ENCODE results near the gene PLEKHG4.

DNA sequence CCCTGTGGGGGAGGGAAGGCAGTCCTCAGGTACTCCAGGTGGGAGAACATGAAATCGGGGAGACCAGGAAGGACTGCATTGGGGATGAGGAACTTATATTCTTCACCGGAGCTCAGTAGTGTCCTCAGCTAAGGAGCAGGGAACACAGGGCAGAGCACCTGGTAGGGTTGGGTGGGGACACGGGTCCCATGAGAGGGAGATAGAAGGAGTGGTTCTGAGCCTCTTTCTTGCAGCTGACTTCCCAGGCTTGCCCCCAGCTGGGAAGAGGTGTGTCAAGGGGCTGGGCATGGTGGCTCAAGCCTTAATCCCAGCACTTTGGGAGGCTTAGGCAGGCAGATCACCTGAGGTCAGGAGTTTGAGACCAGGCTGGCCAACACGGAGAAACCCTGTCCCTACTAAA lies 34.1 kb upstream of the PLEKHG4 start:
- TF ChIP-seq CTCF (IDR thresholded peaks at IDR 0.05) (no peak), EP300 (IDR thresholded peaks at IDR 0.05) (no peak), POLR2A (IDR thresholded peaks at IDR 0.05) (no peak), POLR2AphosphoS5 (IDR thresholded peaks at IDR 0.05) (no peak)

Measured in gastroesophageal sphincter (tissue), 3 donors.